ENCODE results near the gene CTSZ.

GRCh38 chr20:58993332-58994248, 13.5 kb downstream of the CTSZ start:
- no peak for TF ChIP-seq CTCF (IDR thresholded peaks at IDR 0.05)
- TF ChIP-seq ZFX (IDR thresholded peaks at IDR 0.05; ENCODE audit: borderline replicate concordance), result no peak
